Stimulated activated CD8-positive, alpha-beta memory T cell treated with anti-CD3 and anti-CD28 coated beads, Interleukin-4, amount 100 ng/mL, for 24 hours (primary cell): ENCODE measurements around the gene SAFB2.

ENCODE experiments used
- DNase-seq: peaks from one replicate; pipeline ENCODE4 v3.0.0-alpha.2; 2020; ENCODE audit warnings: low read depth

The SAFB2 gene

GRCh38 chr19:5541456-5541855 is 81.1 kb downstream of the SAFB2 start:
- DNase-seq = no peak

GRCh38 chr19:5540208-5540607 is 82.4 kb downstream of the SAFB2 start:
- no peak for DNase-seq

GRCh38 chr19:5537870-5538269 is 84.7 kb downstream of the SAFB2 start:
- no peak for DNase-seq
